Transverse colon (tissue), 4 donors: ENCODE measurements around the gene CCT7.

Experiments used
- EP300 ChIP-seq: sonication (generic); formaldehyde crosslinking; IDR thresholded peaks from one replicate; pipeline ENCODE4 v1.6.1; 2017; ENCODE audit warnings: antibody characterized with exemption, low read depth
- POLR2A ChIP-seq: fragments of 450-650 bp; IDR thresholded peaks from one replicate; pipeline ENCODE4 v1.6.1; 2016; ENCODE audit warnings: antibody characterized with exemption, mild to moderate bottlenecking, moderate library complexity
- POLR2AphosphoS5 ChIP-seq, 3 donors: sonication (generic); formaldehyde crosslinking; IDR thresholded peaks; one replicate each; pipeline ENCODE4 v1.6.1; 2016; ENCODE audit warnings: antibody characterized with exemption in 3 of 3
- TF ChIP-seq, protein P1 (sequence below), 5 experiments: fragments of 200-600 bp in 3 of 5; fragments of 450-650 bp in 2 of 5; sonication (generic) in 3 of 5; IDR thresholded peaks; 1 replicate in 2 of 5; 2 replicates in 3 of 5; pipeline ENCODE4 v1.5.1; 2016 to 2017; ENCODE audit warnings: antibody characterized with exemption in 5 of 5, inconsistent platforms in 3 of 5, mild to moderate bottlenecking in 2 of 5, moderate library complexity in 1 of 5

DNA sequence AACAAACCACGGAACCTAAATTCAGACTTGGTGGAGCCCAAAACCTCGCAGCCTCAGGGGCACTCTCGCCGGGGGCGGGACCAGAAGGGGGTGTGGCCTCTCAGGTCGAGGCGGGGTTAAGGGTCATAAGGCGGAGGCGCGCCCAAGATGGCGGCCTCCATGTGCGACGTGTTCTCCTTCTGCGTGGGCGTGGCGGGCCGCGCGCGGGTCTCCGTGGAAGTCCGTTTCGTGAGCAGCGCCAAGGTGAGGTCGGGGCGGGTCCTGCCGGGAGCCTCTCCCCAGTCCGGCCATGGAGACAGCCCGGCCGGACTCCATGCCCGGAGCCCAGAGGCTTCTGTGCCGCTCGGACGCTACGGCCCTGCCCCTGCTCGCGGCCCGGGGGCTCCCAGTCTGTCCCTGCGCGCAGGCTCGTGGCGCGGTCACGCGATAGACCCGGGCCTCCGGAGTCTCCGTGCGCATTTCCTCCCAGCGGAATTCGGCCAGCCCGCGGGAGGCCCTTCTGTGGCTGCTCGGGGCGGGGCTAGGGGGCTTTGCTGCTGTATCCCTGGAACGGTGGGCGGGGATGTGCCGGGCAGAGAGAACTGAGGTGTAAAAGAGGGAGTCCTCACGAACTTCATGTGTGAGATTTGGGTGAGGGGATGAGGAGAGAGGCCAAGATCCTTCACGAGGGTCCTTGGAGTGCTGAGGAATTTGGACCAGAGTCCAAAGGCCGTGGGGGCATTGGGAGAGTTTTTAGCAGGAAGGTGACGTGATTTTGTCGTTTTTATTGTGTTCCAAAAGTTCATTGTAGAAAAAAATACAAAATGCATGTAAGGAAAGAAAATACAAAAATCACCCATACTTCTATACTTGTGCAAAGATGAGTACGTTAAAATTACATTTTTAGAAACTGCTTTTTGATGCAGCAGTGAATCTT is 19.7 kb upstream of the CCT7 start, which contains the start of gene SMYD5:
- TF ChIP-seq, protein P1, sequence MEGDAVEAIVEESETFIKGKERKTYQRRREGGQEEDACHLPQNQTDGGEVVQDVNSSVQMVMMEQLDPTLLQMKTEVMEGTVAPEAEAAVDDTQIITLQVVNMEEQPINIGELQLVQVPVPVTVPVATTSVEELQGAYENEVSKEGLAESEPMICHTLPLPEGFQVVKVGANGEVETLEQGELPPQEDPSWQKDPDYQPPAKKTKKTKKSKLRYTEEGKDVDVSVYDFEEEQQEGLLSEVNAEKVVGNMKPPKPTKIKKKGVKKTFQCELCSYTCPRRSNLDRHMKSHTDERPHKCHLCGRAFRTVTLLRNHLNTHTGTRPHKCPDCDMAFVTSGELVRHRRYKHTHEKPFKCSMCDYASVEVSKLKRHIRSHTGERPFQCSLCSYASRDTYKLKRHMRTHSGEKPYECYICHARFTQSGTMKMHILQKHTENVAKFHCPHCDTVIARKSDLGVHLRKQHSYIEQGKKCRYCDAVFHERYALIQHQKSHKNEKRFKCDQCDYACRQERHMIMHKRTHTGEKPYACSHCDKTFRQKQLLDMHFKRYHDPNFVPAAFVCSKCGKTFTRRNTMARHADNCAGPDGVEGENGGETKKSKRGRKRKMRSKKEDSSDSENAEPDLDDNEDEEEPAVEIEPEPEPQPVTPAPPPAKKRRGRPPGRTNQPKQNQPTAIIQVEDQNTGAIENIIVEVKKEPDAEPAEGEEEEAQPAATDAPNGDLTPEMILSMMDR (IDR thresholded peaks at IDR 0.05), result no peak
- TF ChIP-seq POLR2A (peak; percentile 50), POLR2AphosphoS5 (IDR thresholded peaks at IDR 0.05) (peak; percentile 47 to 76 (median 70)), EP300 (no peak)
